ENCODE data around the gene PAPPA2. TPM values are rescaled to one million over a fixed set of nuclear protein-coding genes. Genes with fewer than 3 reads are reported as not detected.

The PAPPA2 gene
- total RNA-seq, 1 experiment from 2014 or later, result 0.03 TPM

DNA sequence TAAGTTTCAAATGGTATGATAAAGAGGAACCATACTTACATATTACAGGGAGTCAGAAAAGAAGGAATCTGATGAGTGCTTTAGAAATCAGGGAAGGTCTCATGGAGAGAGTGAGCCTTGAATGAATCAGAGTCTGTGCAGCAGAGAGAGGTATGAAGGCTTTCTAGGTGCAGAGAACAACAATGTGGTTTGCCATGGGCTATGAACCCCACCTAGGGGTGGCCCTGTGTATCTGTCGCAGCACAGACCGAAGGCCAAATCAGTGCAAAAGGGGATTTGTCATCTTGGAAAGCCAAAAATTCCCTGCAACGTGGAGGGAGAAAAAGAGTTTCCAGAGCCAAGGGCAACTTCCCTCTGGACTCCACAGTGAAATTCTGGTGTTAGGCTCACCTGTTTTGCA is 3.5 kb downstream of the PAPPA2 start:
- in situ Hi-C loops (cut with HindIII; ENCODE audit: low pct_unique_long_range_greater_than_20kb, low sequenced_read_pairs), result no loop called here
- no peaks in the 10 kb centered on the region for H3K9me3 ChIP-seq (ENCODE audit: control insufficient read depth, insufficient read depth, low read depth, low read length)
- peak; percentile 8 for DNase-seq (ENCODE audit: low read depth, low spot score)
- no TSS peak for BruUV-seq (replicated peaks)
- no peaks in the 10 kb centered on the region for H3K27me3 ChIP-seq (ENCODE audit: control insufficient read depth, insufficient read depth, low read length)
- no peak for TF ChIP-seq POLR2AphosphoS5 (IDR thresholded peaks at IDR 0.05; ENCODE audit: low read depth, low read length)
- TF ChIP-seq SIN3A (IDR thresholded peaks at IDR 0.05; ENCODE audit: borderline replicate concordance, insufficient read depth, low read depth, low read length), result no peak
- TF ChIP-seq, protein P1, sequence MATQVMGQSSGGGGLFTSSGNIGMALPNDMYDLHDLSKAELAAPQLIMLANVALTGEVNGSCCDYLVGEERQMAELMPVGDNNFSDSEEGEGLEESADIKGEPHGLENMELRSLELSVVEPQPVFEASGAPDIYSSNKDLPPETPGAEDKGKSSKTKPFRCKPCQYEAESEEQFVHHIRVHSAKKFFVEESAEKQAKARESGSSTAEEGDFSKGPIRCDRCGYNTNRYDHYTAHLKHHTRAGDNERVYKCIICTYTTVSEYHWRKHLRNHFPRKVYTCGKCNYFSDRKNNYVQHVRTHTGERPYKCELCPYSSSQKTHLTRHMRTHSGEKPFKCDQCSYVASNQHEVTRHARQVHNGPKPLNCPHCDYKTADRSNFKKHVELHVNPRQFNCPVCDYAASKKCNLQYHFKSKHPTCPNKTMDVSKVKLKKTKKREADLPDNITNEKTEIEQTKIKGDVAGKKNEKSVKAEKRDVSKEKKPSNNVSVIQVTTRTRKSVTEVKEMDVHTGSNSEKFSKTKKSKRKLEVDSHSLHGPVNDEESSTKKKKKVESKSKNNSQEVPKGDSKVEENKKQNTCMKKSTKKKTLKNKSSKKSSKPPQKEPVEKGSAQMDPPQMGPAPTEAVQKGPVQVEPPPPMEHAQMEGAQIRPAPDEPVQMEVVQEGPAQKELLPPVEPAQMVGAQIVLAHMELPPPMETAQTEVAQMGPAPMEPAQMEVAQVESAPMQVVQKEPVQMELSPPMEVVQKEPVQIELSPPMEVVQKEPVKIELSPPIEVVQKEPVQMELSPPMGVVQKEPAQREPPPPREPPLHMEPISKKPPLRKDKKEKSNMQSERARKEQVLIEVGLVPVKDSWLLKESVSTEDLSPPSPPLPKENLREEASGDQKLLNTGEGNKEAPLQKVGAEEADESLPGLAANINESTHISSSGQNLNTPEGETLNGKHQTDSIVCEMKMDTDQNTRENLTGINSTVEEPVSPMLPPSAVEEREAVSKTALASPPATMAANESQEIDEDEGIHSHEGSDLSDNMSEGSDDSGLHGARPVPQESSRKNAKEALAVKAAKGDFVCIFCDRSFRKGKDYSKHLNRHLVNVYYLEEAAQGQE (IDR thresholded peaks at IDR 0.05; ENCODE audit: insufficient read depth in 1 of 2, low read depth in 2 of 2, low read length in 1 of 2), result no peak
- TF ChIP-seq, protein P2, sequence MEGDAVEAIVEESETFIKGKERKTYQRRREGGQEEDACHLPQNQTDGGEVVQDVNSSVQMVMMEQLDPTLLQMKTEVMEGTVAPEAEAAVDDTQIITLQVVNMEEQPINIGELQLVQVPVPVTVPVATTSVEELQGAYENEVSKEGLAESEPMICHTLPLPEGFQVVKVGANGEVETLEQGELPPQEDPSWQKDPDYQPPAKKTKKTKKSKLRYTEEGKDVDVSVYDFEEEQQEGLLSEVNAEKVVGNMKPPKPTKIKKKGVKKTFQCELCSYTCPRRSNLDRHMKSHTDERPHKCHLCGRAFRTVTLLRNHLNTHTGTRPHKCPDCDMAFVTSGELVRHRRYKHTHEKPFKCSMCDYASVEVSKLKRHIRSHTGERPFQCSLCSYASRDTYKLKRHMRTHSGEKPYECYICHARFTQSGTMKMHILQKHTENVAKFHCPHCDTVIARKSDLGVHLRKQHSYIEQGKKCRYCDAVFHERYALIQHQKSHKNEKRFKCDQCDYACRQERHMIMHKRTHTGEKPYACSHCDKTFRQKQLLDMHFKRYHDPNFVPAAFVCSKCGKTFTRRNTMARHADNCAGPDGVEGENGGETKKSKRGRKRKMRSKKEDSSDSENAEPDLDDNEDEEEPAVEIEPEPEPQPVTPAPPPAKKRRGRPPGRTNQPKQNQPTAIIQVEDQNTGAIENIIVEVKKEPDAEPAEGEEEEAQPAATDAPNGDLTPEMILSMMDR (IDR thresholded peaks at IDR 0.05), result peak; percentile 58
- no peak for TF ChIP-seq TCF7L2 (IDR thresholded peaks at IDR 0.05; ENCODE audit: low read depth, low read length)
- H3K36me3 ChIP-seq (ENCODE audit: control insufficient read depth, insufficient read depth, low read length), result no peaks in the 10 kb centered on the region
- peak; percentile 73; the same call in 1 of the 2 replicates for ATAC-seq
- no peak overlapping the region for H3K4me3 ChIP-seq (ENCODE audit: low read depth in 2 of 2, low read length in 2 of 2)
- ChIA-PET POLR2A (no interaction called here), CTCF (no interaction called here)
- intact Hi-C loops (cut with micrococcal nuclease; ENCODE audit: unreplicated experiment), result loop anchor here (2.0 kb wide), 1 partner anchor 92 kb away; no protein-coding TSS in a partner anchor
- no peak overlapping the region for H3K27ac ChIP-seq (ENCODE audit: low read length)
- no peaks in the 10 kb centered on the region for H3K4me1 ChIP-seq (ENCODE audit: control insufficient read depth, insufficient read depth, low read length)

DNA sequence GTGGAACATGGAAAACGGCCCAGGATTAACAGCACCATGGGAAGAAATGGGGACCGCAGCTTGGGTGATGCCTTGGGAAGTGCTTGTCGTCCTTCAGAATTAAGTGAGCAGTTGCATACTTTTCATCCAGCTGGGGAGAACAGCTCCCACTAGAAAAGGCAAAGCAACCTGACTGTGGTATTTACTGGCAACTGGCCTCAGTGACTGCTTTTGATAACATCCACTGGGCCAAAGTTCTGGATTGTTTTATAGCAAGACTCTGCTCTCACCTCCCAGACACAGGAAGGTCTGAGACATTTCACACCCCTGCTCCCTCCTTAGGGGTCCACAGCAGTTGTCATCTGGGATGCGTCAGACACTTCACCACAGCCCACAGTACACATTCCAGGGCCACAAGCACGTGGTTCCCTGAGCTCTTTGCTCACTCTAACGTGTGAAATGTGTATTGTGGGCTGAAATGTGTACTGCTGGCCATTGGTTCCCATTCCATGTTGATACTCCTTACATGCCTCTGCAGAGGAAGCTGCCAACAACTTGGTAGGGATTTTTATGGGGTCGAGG is 6.6 kb downstream of the PAPPA2 start:
- POLR2A ChIA-PET, result no interaction called here
- ATAC-seq (no peak), DNase-seq (ENCODE audit: low read depth, low spot score) (no peak)
- Histone ChIP-seq H3K36me3 (ENCODE audit: control insufficient read depth, insufficient read depth, low read length) (no peaks in the 10 kb centered on the region), H3K4me3 (ENCODE audit: low read depth in 2 of 2, low read length in 2 of 2) (no peak overlapping the region), H3K4me1 (ENCODE audit: control insufficient read depth, insufficient read depth, low read length) (no peaks in the 10 kb centered on the region), H3K9me3 (ENCODE audit: control insufficient read depth, insufficient read depth, low read depth, low read length) (no peaks in the 10 kb centered on the region), H3K27ac (ENCODE audit: low read length) (no peak overlapping the region), H3K27me3 (ENCODE audit: control insufficient read depth, insufficient read depth, low read length) (no peaks in the 10 kb centered on the region)
- intact Hi-C loops (cut with micrococcal nuclease; ENCODE audit: unreplicated experiment), result no loop called here
- in situ Hi-C loops (cut with HindIII; ENCODE audit: low pct_unique_long_range_greater_than_20kb, low sequenced_read_pairs), result no loop called here
- TF ChIP-seq, protein P1 (IDR thresholded peaks at IDR 0.05; ENCODE audit: insufficient read depth in 1 of 2, low read depth in 2 of 2, low read length in 1 of 2), result no peak
- TF ChIP-seq SIN3A (IDR thresholded peaks at IDR 0.05; ENCODE audit: borderline replicate concordance, insufficient read depth, low read depth, low read length) (no peak), POLR2AphosphoS5 (IDR thresholded peaks at IDR 0.05; ENCODE audit: low read depth, low read length) (no peak), TCF7L2 (IDR thresholded peaks at IDR 0.05; ENCODE audit: low read depth, low read length) (no peak)
- TF ChIP-seq, protein P2 (IDR thresholded peaks at IDR 0.05), result no peak
- no TSS peak for BruUV-seq (replicated peaks)
- CTCF ChIA-PET, result no interaction called here
